CD4-positive, alpha-beta T cell treated with Interleukin-4 for 4 hours (primary cell): ENCODE measurements around the gene FLT3LG.

Experiments
- DNase-seq: peaks from one replicate; pipeline ENCODE4 v3.0.0-alpha.2; 2020

Gene FLT3LG

DNA sequence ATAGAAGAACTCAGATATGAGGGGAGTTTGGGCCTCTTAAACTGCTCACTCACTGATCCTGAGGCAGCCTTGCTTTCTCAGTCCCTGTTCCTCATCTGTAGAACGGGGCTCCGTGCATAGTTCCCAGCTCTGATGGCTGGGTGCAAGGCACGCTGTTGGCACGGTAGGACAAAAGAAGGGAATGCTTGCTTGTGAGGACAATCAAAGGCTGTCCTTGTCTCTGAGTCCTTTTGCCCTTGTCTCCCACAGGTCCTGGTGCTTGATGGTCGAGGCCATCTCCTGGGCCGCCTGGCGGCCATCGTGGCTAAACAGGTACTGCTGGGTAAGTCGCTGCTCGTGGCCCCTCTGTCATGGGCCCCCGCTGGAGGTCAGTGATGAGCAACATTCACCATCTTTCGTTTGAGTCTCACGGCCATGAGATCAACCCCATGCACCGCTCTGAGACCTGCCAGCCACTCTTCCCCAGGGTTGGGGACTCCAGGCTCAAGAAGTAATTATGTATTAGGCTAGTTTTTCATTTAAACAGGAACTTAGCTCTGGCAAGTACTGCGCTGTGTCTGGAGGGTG is 15.7 kb downstream of the FLT3LG start:
- peak; percentile 54 for DNase-seq

DNA sequence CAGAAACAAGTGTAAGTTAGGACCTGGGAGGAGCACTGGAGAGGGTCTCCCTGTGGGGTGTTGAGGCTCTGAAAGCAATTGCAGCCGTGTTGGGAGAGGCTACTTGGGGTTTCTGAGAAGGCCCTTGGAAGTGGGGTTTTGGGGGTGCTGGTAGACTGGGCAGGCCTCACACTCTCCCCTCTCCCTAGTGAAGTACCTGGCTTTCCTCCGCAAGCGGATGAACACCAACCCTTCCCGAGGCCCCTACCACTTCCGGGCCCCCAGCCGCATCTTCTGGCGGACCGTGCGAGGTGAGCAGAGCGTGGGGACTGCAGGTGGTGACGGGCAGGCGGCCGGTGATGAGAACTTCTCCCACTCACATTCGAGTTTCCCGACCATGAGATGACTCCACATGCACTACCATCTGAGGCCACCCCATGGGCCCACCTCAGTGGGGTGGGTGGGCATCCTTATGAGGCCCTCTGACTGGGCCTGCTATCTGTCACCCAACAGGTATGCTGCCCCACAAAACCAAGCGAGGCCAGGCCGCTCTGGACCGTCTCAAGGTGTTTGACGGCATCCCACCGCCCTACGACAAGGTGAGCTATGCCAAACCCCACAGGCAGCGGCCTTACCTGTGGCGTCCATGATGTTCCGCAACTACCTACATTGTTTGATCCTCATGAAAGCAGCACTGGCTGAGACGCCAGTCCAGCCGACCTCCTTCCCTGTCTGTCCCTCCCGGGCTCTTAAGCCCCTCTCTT is 16.4 kb downstream of the FLT3LG start:
- DNase-seq = no peak

DNA sequence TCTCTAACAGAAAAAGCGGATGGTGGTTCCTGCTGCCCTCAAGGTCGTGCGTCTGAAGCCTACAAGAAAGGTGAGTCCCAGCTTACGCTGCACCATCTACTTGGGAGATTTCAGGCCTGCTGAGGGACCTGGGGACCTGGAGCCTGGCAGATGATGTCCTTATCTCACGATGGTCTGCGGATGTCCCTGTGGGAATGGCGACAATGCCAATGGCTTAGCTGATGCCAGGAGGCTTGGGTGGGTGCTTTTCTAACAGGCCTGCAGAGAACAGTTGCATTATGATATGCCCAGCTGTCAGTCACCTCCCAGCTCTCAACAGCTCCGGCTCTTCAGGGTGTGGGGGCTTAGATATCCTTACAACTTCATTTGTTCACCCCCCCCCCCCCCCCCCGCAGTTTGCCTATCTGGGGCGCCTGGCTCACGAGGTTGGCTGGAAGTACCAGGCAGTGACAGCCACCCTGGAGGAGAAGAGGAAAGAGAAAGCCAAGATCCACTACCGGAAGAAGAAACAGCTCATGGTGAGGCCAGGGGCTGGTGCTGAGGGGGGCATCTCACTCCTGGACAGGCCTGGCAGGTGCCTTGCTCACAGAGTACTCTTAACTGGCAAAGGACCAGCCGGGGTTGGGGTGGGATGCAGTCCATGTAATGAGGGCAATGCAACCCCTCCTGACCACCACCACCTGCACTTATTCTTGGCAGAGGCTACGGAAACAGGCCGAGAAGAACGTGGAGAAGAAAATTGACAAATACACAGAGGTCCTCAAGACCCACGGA is 17.2 kb downstream of the FLT3LG start:
- no peak for DNase-seq

GRCh38 chr19:49491804-49492572 is 18.0 kb downstream of the FLT3LG start:
- no peak for DNase-seq

DNA sequence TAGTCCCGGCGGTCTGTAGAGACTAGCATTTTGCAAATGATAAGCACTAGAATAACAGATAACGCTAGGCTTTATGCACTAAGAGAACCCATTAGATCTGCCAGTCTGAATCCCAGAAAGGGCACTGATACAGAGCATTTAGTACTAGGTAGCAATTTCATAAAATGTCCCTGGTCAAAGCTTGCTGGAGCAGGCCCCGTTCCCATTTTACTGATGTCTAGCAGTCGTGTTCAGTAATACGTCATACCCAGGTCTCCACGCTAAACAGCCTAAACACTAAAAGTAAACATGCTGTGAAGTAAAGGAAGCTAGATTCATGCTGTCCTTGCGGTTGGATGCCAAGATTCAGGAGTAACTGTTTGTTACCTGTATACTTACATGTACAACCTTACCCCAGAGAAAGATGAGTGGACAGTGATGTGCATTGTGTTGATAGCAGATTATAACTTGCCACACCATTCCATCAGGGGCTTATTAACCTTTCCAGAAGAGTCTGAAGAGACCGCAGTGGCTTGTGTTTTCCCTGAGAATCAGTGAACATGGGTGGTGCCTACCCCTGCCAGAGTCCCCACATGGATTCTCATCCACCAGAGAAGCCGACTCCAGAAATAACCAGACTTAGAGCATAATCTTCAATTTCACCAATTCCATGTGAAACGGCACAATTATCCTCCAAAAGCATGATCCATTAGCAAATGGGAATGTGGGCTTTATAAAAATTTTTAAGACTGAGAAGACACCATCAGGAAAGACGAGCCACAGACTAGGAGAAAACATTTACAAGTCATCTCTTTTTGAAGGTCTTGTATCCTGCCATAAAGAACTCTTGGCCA is 18.8 kb downstream of the FLT3LG start:
- no peak for DNase-seq

DNA sequence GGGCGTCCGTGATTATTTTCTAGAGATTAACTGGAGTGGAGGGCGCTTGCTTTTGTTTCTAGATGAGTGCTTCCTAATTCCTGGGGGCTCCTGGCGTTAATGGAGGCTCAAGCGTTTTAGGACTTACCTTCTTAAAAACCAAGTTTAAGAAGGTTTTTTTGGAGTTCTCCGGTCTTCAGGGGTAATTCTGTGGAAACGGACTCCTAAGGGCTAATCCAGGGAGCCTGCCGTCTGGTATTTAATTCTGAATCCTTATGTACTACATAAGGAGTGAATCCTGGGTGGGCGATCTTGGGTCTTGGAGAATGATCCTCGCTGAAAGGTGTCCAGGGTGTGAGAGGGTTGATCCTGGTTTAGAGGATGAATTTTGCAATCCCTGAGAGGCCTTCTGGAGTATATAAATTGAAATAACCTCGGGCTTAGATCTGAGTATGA is 22.6 kb downstream of the FLT3LG start:
- DNase-seq = no peak

DNA sequence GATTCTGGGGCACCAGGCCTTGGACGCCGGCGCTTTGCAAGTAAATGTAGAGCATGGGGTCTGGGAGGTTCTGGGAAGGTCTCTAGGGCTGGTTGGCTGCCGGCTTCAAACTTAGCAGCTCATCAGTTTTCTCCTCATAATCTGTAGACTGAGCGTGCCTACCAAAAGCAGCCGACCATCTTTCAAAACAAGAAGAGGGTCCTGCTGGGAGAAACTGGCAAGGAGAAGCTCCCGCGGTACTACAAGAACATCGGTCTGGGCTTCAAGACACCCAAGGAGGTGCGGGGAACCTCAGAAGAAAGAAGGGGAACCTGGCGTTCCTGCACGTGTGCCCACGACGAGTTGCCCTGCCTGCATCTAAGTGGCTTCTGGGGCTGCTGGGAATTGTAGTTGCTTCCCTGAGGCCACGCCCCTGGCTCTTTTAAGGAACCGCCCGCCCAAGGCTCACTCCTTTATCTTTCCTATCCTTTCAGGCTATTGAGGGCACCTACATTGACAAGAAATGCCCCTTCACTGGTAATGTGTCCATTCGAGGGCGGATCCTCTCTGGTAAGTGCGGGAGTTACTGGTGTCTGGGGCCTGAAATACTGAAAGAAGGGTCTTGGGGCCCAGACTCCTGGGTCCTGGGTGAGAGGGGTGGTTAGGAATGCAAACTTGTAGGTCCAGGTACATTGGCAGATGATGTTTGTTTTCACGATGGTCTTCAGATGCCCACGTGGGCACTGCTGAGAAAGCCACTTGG is 23.2 kb downstream of the FLT3LG start:
- DNase-seq = peak; percentile 84

- no peak for DNase-seq
Measured at GRCh38 chr19:49497789-49498103, 23.7 kb downstream of the FLT3LG start.

GRCh38 chr19:49498475-49498874 is 24.5 kb downstream of the FLT3LG start:
- DNase-seq = no peak

DNA sequence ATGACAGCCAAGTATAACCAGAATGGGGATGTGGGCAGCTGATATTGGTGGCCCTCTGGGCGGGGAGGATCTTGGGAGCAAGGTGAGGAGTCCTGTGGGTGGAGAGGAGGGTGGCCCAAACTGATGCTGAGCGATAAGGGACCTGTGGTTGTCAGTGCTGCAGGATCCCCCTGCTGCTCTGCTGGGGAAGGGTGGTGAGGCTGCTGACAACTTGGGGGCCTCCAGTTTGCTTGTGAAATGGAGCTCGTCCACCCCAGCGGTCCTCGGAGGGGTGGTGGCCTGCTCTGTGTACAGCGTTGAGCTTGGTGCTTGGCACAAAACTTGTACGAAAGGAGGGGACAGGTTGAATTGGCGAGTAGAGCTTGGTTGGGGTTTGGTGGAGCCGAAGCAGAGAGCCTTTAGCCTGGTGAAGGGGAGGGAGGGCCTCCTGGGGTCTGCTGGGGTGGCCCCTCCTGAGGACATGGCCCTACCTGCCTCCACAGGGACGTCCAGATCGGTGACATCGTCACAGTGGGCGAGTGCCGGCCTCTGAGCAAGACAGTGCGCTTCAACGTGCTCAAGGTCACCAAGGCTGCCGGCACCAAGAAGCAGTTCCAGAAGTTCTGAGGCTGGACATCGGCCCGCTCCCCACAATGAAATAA is 25.1 kb downstream of the FLT3LG start:
- DNase-seq = peak; percentile 43

- peak; percentile 68 for DNase-seq
Measured at GRCh38 chr19:49502866-49503581, 29.0 kb downstream of the FLT3LG start.

- no peak for DNase-seq
Measured at GRCh38 chr19:49503582-49503962, 29.6 kb downstream of the FLT3LG start.

GRCh38 chr19:49506575-49507105 is 32.6 kb downstream of the FLT3LG start:
- peak; percentile 84 for DNase-seq

DNA sequence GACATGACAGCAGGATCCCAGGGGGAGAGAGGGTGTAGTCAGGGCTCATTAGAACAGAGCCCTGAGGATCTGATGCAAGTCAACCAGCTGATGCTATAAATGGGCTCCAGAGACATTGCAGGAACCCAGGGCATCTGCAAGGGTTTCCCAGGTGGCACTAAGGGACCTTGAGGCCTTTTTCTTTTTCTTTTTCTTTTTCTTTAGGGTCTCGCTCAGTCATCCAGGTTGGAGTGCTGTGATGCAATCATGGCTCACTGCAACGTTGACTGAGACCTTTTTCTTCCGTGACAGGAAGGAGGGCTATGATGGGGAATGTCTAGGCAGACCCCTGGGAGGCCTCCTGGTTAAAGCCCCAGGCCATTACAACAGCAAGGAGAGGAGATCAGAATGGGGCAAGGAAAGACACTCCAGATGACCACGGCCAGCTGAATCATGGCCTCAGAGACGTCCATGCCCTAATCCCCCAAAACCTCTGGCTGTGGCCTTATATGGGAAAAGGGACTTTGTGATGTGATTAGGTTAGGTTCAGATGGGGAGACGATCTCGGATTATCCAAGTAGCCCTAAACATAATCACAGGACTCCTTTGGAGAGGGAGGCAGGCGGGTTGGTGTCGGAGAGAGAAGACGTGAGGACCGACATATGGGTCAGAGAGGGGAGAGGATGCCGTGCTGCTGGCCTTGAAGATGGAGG is 33.9 kb downstream of the FLT3LG start:
- no peak for DNase-seq

GRCh38 chr19:49512970-49513745 is 39.1 kb downstream of the FLT3LG start:
- no peak for DNase-seq

GRCh38 chr19:49513746-49514118 is 39.7 kb downstream of the FLT3LG start:
- no peak for DNase-seq

- no peak for DNase-seq
Measured at GRCh38 chr19:49514151-49514550, 40.1 kb downstream of the FLT3LG start.

DNA sequence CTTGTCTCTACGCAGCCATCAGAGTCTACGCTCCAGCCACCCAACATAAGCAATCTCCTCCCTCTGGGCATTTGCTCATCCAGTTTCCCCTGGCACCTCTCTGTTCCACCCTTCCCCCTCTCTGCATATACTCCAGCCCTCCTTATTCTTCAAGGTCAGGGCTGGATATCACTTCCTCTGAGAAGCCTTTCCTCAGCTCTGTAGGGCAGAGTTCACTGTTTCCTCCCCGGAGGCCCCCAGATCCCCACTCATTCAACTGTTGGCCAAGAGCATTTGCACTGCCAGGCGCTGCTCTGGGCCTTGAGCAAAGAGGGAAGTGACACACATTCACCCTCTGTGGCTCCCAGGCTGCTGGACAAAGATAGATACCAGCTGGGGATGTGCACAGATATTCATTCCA is 41.8 kb downstream of the FLT3LG start:
- DNase-seq = no peak

DNA sequence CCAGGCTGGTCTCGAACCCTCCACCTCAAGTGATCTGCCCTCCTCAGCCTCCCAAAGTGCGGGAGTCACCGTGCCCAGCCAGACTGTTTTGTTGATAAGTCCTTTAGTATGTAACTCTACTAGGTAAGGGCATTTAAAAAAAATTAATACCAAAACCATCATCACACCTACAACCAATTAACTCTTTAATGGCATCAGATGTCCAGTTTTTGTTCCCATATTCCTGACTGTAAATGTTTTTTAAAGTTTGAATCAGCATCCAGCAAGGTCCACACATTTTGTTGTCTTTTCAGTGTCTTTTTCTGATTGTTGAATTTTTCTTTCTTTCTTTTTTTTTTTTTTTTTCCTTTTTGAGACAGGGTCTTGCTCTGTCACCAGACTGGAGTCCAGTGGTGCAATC is 44.0 kb downstream of the FLT3LG start:
- DNase-seq = no peak
